Liver (tissue), 9 donors: ENCODE results near the gene STARD3. TPM values are rescaled to one million over a fixed set of nuclear protein-coding genes. Genes with fewer than 3 reads are reported as not detected.

Source experiments
- DNase-seq: peaks from one replicate; pipeline ENCODE4 v3.0.0-alpha.2; 2017; ENCODE audit warnings: low spot score
- H3K27ac ChIP-seq, 2 donors: one replicate each; pipeline ENCODE4 v1.7.0; 2013; ENCODE audit warnings: inconsistent platforms in 2 of 2, low read length in 2 of 2, control low read depth in 1 of 2, low read depth in 1 of 2, mild to moderate bottlenecking in 1 of 2
- H3K27me3 ChIP-seq, 4 donors: one replicate each; pipeline versions ENCODE4 v1.6.1 to v1.7.0; 2013; ENCODE audit warnings: low read length in 3 of 4, inconsistent platforms in 1 of 4, mild to moderate bottlenecking in 1 of 4, moderate library complexity in 1 of 4; ENCODE audit not compliant: control insufficient read depth in 4 of 4, insufficient read depth in 4 of 4
- H3K36me3 ChIP-seq, 4 donors: one replicate each; pipeline versions ENCODE4 v1.6.1 to v1.7.0; 2013; ENCODE audit warnings: low read length in 3 of 4, mild to moderate bottlenecking in 3 of 4, low read depth in 1 of 4, moderate library complexity in 1 of 4; ENCODE audit not compliant: control insufficient read depth in 4 of 4, insufficient read depth in 3 of 4
- H3K4me1 ChIP-seq, 4 donors: one replicate each; pipeline versions ENCODE4 v1.6.1 to v1.7.0; 2013; ENCODE audit warnings: low read length in 3 of 4, mild to moderate bottlenecking in 3 of 4, moderate library complexity in 1 of 4; ENCODE audit not compliant: control insufficient read depth in 4 of 4, insufficient read depth in 4 of 4
- H3K4me3 ChIP-seq, 3 donors: one replicate each; pipeline versions ENCODE4 v1.6.1 to v1.7.0; 2013; ENCODE audit warnings: low read length in 3 of 3, control low read depth in 1 of 3, low read depth in 1 of 3, mild to moderate bottlenecking in 1 of 3
- H3K9ac ChIP-seq, 2 donors: one replicate each; pipeline ENCODE4 v1.7.0; 2013; ENCODE audit warnings: low read length in 2 of 2, mild to moderate bottlenecking in 2 of 2, moderate library complexity in 2 of 2, control low read depth in 1 of 2, low read depth in 1 of 2
- H3K9me3 ChIP-seq, 4 donors: one replicate each; pipeline versions ENCODE4 v1.6.1 to v1.7.0; 2013; ENCODE audit warnings: low read length in 3 of 4; ENCODE audit not compliant: control insufficient read depth in 4 of 4
- EGR1 ChIP-seq, 2 donors: IDR thresholded peaks; 2 replicates each; pipeline ENCODE4 v1.6.1; 2016 to 2018; ENCODE audit warnings: antibody characterized with exemption in 2 of 2, low read depth in 2 of 2
- FOXA2 ChIP-seq: IDR thresholded peaks from 2 replicates; pipeline ENCODE4 v1.6.1; 2016; ENCODE audit warnings: antibody characterized with exemption
- GABPA ChIP-seq, 2 donors: IDR thresholded peaks in 1 of 2; conservative IDR thresholded peaks in 1 of 2; 2 replicates each; pipeline ENCODE4 v1.6.1; 2016; ENCODE audit warnings: antibody characterized with exemption in 2 of 2, mild to moderate bottlenecking in 1 of 2, moderate library complexity in 1 of 2
- HNF4A ChIP-seq, 2 donors: conservative IDR thresholded peaks; 2 replicates each; pipeline ENCODE4 v1.6.1; 2016; ENCODE audit warnings: antibody characterized with exemption in 2 of 2, mild to moderate bottlenecking in 2 of 2
- HNF4G ChIP-seq: IDR thresholded peaks from 2 replicates; pipeline ENCODE4 v1.6.1; 2016; ENCODE audit warnings: antibody characterized with exemption
- NR2F2 ChIP-seq: IDR thresholded peaks from 2 replicates; pipeline ENCODE4 v1.6.1; 2016; ENCODE audit warnings: antibody characterized with exemption
- RAD21 ChIP-seq, 2 donors: IDR thresholded peaks; 2 replicates each; pipeline ENCODE4 v1.6.1; 2016; ENCODE audit warnings: antibody characterized with exemption in 2 of 2, mild to moderate bottlenecking in 2 of 2
- RXRA ChIP-seq, 2 donors: IDR thresholded peaks; 2 replicates each; pipeline ENCODE4 v1.6.1; 2017 to 2018; ENCODE audit warnings: antibody characterized with exemption in 2 of 2, mild to moderate bottlenecking in 1 of 2
- SP1 ChIP-seq: IDR thresholded peaks from 2 replicates; pipeline ENCODE4 v1.6.1; 2018; ENCODE audit warnings: antibody characterized with exemption, mild to moderate bottlenecking
- WGBS: extraction: QIAGEN DNeasy Blood & Tissue Kit; methylation state at CpG from one replicate; pipeline ENCODE4 v1.1.7; 2013; 5-methylcytosine and 5-hydroxymethylcytosine counted together
- polyA plus RNA-seq, 2 donors: library from polyadenylated mRNA; stranded (reverse) in 1 of 2; unstranded in 1 of 2; fragments of 200-250 nt in 1 of 2; fragments of >200 nt in 1 of 2; fragmentation: Nextera tagmentation in 1 of 2; extraction: Ambion mirVana in 1 of 2; gene quantifications; one replicate each; pipeline versions ENCODE4 v1.2.1 to v1.2.3, GENCODE V29; 2013 to 2015
- total RNA-seq, 2 donors: library from RNA; depleted of rRNA; stranded (reverse); fragments of >200 nt; gene quantifications; one replicate each; pipeline ENCODE4 v1.2.3, GENCODE V29; 2014
- TF ChIP-seq, protein P1 (sequence below): IDR thresholded peaks from 2 replicates; pipeline ENCODE4 v1.6.1; 2016; ENCODE audit warnings: antibody characterized with exemption, mild to moderate bottlenecking
- TF ChIP-seq, protein P2 (sequence below): IDR thresholded peaks from 2 replicates; pipeline ENCODE4 v1.6.1; 2016; ENCODE audit warnings: antibody characterized with exemption
- TF ChIP-seq, protein P3 (sequence below): IDR thresholded peaks from 2 replicates; pipeline ENCODE4 v1.6.1; 2016; ENCODE audit warnings: antibody characterized with exemption
- TF ChIP-seq, protein P4 (sequence below): fragments of 150-350 bp; IDR thresholded peaks from 2 replicates; pipeline ENCODE4 v1.5.1; 2017; ENCODE audit warnings: improper control_type of control experiment, low read depth, low read length; ENCODE audit not compliant: missing input control
- donor health status: healthy.
- donor health status: healthy.
- donor health status: healthy.
- donor health status: healthy.
- donor health status: healthy.

Gene STARD3
- total and polyA plus RNA-seq, 4 donors: 15.0 to 34.0 (median 23.2) TPM

DNA sequence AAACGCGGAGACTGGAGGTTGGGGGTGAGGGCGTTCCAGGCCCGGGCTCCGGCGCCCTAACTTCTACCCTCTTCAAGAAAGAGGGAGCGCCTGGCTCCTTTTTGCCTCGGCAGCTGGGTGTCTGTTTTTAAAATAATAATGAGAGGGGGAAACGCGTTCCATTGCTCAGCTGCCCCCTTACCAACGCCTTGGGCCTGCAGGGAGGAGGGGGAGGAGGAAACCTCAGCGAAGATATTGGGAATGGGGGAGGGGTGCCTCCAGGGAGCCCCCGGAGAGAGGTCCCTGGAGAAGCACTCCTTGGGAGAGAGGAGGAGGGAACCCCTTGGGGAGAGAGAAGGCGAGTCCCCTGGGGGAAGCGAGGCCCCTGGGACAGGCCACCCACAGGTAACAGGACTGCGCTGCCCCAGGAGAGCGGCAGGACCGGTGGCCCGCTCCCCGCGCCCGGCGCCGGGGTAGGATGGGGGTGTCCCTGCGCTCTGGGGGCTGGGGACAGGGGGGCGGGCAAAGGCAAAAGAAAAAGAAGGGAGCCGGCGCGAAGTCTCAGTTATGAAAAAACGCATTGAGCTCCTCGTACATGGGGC lies 31.9 kb upstream of the STARD3 start:
- 8% methylated on average over 31 of the region's 31 CpGs for WGBS
- no peak overlapping the region for H3K4me3 ChIP-seq
- no peaks in the 10 kb centered on the region for H3K36me3 ChIP-seq
- TF ChIP-seq, protein P1, sequence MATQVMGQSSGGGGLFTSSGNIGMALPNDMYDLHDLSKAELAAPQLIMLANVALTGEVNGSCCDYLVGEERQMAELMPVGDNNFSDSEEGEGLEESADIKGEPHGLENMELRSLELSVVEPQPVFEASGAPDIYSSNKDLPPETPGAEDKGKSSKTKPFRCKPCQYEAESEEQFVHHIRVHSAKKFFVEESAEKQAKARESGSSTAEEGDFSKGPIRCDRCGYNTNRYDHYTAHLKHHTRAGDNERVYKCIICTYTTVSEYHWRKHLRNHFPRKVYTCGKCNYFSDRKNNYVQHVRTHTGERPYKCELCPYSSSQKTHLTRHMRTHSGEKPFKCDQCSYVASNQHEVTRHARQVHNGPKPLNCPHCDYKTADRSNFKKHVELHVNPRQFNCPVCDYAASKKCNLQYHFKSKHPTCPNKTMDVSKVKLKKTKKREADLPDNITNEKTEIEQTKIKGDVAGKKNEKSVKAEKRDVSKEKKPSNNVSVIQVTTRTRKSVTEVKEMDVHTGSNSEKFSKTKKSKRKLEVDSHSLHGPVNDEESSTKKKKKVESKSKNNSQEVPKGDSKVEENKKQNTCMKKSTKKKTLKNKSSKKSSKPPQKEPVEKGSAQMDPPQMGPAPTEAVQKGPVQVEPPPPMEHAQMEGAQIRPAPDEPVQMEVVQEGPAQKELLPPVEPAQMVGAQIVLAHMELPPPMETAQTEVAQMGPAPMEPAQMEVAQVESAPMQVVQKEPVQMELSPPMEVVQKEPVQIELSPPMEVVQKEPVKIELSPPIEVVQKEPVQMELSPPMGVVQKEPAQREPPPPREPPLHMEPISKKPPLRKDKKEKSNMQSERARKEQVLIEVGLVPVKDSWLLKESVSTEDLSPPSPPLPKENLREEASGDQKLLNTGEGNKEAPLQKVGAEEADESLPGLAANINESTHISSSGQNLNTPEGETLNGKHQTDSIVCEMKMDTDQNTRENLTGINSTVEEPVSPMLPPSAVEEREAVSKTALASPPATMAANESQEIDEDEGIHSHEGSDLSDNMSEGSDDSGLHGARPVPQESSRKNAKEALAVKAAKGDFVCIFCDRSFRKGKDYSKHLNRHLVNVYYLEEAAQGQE: no peak
- no peak for TF ChIP-seq RAD21 (IDR thresholded peaks at IDR 0.05)
- no peak for TF ChIP-seq RXRA (IDR thresholded peaks at IDR 0.05)
- TF ChIP-seq, protein P2, sequence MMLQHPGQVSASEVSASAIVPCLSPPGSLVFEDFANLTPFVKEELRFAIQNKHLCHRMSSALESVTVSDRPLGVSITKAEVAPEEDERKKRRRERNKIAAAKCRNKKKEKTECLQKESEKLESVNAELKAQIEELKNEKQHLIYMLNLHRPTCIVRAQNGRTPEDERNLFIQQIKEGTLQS: no peak
- TF ChIP-seq, protein P3, sequence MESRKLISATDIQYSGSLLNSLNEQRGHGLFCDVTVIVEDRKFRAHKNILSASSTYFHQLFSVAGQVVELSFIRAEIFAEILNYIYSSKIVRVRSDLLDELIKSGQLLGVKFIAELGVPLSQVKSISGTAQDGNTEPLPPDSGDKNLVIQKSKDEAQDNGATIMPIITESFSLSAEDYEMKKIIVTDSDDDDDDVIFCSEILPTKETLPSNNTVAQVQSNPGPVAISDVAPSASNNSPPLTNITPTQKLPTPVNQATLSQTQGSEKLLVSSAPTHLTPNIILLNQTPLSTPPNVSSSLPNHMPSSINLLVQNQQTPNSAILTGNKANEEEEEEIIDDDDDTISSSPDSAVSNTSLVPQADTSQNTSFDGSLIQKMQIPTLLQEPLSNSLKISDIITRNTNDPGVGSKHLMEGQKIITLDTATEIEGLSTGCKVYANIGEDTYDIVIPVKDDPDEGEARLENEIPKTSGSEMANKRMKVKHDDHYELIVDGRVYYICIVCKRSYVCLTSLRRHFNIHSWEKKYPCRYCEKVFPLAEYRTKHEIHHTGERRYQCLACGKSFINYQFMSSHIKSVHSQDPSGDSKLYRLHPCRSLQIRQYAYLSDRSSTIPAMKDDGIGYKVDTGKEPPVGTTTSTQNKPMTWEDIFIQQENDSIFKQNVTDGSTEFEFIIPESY: no peak
- no peak for TF ChIP-seq HNF4G
- no peak for TF ChIP-seq NR2F2
- TF ChIP-seq, protein P4, sequence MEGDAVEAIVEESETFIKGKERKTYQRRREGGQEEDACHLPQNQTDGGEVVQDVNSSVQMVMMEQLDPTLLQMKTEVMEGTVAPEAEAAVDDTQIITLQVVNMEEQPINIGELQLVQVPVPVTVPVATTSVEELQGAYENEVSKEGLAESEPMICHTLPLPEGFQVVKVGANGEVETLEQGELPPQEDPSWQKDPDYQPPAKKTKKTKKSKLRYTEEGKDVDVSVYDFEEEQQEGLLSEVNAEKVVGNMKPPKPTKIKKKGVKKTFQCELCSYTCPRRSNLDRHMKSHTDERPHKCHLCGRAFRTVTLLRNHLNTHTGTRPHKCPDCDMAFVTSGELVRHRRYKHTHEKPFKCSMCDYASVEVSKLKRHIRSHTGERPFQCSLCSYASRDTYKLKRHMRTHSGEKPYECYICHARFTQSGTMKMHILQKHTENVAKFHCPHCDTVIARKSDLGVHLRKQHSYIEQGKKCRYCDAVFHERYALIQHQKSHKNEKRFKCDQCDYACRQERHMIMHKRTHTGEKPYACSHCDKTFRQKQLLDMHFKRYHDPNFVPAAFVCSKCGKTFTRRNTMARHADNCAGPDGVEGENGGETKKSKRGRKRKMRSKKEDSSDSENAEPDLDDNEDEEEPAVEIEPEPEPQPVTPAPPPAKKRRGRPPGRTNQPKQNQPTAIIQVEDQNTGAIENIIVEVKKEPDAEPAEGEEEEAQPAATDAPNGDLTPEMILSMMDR: no peak
- no peak for TF ChIP-seq FOXA2
- TF ChIP-seq GABPA (IDR thresholded peaks at IDR 0.05 in 1 of 2, conservative IDR thresholded peaks at IDR 0.05 in 1 of 2): no peak
- peaks cover 10 to 17% (median 15%) of the 10 kb centered on the region in 4 donors for H3K27me3 ChIP-seq
- no peaks in the 10 kb centered on the region for H3K9me3 ChIP-seq
- no peak overlapping the region for H3K27ac ChIP-seq
- DNase-seq: no peak
- peaks cover 9 to 20% (median 15%) of the 10 kb centered on the region in 4 donors for H3K4me1 ChIP-seq
- H3K9ac ChIP-seq: no peak overlapping the region

DNA sequence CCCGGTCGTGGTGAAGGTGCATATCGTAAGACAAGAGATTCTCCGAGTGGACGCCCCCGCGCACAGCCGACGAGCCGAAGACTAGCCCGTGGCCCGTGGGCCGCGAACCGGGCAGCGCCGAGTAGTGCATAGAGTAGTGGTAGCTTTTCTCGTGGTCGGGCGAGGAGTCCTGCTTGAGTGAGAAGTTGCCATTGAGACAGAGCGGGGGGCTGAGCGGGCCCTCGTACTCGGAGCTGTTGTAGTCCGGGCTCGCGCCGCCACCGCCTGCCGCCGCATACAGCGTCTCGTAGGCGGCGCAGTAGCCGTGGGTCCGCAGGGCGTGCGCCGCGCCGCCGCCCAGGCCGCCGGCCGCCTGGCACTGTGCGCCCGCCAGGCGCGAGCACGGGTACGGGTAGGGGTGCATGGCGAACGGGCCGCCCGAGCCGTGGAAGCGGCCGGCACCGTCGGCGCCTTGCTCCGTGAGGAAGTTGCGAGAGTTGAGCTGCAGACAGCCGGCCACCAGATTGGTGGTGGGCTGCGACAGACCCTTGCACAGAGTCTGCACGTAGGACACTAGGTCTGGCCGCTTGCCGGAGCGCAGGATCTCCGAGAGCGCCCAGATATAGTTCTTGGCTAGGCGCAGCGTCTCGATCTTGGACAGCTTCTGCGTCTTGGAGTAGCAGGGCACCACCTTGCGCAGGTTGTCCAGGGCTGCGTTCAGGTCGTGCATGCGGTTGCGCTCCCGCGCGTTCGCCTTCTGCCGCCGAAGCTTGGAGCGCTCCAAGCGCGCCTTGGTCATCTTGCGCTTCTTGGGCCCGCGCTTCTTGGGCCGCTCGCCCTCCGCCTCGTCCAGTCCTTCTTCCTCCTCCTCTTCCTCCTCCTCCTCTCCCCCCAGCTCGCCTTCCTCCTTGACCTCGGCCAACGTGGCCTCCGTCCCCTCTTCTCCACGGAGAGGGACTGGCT lies 31.2 kb upstream of the STARD3 start:
- Histone ChIP-seq H3K9me3 (no peaks in the 10 kb centered on the region), H3K27me3 (peaks cover 8 to 16% (median 10%) of the 10 kb centered on the region in 4 donors), H3K27ac (no peak overlapping the region), H3K4me1 (peaks cover 9 to 20% (median 15%) of the 10 kb centered on the region in 4 donors), H3K9ac (no peak overlapping the region), H3K36me3 (no peaks in the 10 kb centered on the region), H3K4me3 (no peak overlapping the region)
- TF ChIP-seq SP1 (no peak), HNF4A (conservative IDR thresholded peaks at IDR 0.05) (no peak), NR2F2 (no peak), EGR1 (IDR thresholded peaks at IDR 0.05; ENCODE audit: low read depth in 2 of 2) (no peak), RAD21 (IDR thresholded peaks at IDR 0.05) (no peak), HNF4G (no peak), GABPA (IDR thresholded peaks at IDR 0.05 in 1 of 2, conservative IDR thresholded peaks at IDR 0.05 in 1 of 2) (no peak), FOXA2 (no peak)
- TF ChIP-seq, protein P4: no peak
- 3% methylated on average over 102 of the region's 102 CpGs for WGBS
- DNase-seq: no peak
